Right atrium auricular region (tissue), 2 donors: Measurements from ENCODE around the gene GPC3. TPM values are rescaled to one million over a fixed set of nuclear protein-coding genes. Genes with fewer than 3 reads are reported as not detected.

Source experiments
- DNase-seq: peaks from one replicate; pipeline ENCODE4 v3.0.0-alpha.2; 2019; ENCODE audit warnings: low spot score
- H3K27ac ChIP-seq, 2 donors: fragments of 200-600 bp; sonication (generic); 1 replicate in 1 of 2; 2 replicates in 1 of 2; pipeline ENCODE4 v1.5.1; 2016 to 2019
- H3K27me3 ChIP-seq, 2 donors: fragments of 200-600 bp; sonication (generic); one replicate each; pipeline versions ENCODE4 v1.5.1 to v1.6.0; 2017 to 2019
- H3K36me3 ChIP-seq: fragments of 200-600 bp; sonication (generic); one replicate; pipeline ENCODE4 v1.5.1; 2016
- H3K4me1 ChIP-seq, 2 donors: fragments of 200-600 bp; sonication (generic); one replicate each; pipeline versions ENCODE4 v1.5.1 to v1.6.0; 2017 to 2019
- H3K4me3 ChIP-seq, 2 donors: fragments of 200-600 bp; sonication (generic); 1 replicate in 1 of 2; 2 replicates in 1 of 2; pipeline ENCODE4 v1.5.1; 2017 to 2019; ENCODE audit warnings: mild to moderate bottlenecking in 1 of 2, moderate library complexity in 1 of 2
- H3K9me3 ChIP-seq, 2 donors: fragments of 200-600 bp; sonication (generic); one replicate each; pipeline ENCODE4 v1.5.1; 2019
- total RNA-seq, 2 donors: library from RNA; depleted of rRNA; stranded (reverse); fragments of >200 nt; gene quantifications; one replicate each; pipeline ENCODE4 v1.1.0, GENCODE V29; 2016
- TF ChIP-seq, protein P1 (sequence below), 2 donors: fragments of 200-600 bp; sonication (generic); IDR thresholded peaks; one replicate each; pipeline ENCODE4 v1.5.1; 2019; ENCODE audit warnings: antibody characterized with exemption in 2 of 2

The GPC3 gene
- total RNA-seq = 10 to 100 TPM in 1 of 2 donors, 1 to 10 TPM in 1; 3.5 to 18.6 TPM

DNA sequence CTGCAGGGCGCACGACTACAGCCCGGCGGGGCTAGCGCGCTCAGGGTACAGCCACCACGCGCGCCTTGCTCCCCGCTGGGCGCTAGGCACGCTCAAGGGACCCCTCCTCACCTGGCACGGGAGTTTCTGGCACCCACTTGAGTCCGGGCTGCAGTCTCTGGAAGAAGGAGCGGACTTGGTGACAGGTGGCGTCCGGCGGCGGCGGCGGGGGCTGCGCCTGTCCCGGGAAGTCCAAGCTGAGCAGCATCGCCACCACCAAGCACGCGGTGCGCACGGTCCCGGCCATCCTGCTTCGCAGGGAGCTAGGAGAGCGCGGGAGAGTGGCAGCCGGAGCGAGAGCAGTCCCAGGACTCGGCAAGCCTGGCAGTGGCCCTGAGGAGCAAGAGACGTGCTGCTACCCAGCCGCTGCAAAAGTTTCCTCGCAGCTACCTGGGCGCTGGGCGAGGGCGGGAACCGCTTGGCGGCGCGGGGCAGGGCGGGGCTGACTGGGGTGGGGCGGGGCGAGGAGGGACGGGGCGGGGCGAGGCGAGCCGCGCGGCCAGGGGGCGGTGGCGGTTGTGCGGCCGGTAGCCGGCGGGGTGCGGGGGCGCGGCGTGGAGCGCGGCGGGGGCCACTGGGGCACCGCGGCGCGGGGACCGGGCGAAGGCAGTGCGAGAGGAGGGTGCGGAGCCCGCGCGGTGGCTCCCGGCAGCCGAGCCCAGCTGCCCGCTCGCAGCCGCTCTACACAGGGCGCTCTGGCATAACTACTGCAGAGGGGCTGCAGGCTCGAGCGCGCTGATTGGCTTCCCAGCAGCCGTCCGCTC, at the start of gene GPC3:
TSS of gene GPC3 (minus strand) at position 431 of the 803 bp plus-strand sequence.
- DNase-seq = no peak
- Histone ChIP-seq H3K27me3 (no peaks in the 10 kb centered on the region), H3K4me1 (peaks cover 0 to 5% of the 10 kb centered on the region in 2 donors), H3K9me3 (no peaks in the 10 kb centered on the region), H3K27ac (no peak within 1 kb of the TSS), H3K36me3 (no peaks in the 10 kb centered on the region), H3K4me3 (peak within 1 kb of the TSS; percentile 17 to 44)
- TF ChIP-seq, protein P1, sequence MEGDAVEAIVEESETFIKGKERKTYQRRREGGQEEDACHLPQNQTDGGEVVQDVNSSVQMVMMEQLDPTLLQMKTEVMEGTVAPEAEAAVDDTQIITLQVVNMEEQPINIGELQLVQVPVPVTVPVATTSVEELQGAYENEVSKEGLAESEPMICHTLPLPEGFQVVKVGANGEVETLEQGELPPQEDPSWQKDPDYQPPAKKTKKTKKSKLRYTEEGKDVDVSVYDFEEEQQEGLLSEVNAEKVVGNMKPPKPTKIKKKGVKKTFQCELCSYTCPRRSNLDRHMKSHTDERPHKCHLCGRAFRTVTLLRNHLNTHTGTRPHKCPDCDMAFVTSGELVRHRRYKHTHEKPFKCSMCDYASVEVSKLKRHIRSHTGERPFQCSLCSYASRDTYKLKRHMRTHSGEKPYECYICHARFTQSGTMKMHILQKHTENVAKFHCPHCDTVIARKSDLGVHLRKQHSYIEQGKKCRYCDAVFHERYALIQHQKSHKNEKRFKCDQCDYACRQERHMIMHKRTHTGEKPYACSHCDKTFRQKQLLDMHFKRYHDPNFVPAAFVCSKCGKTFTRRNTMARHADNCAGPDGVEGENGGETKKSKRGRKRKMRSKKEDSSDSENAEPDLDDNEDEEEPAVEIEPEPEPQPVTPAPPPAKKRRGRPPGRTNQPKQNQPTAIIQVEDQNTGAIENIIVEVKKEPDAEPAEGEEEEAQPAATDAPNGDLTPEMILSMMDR (IDR thresholded peaks at IDR 0.05) = no peak

DNA sequence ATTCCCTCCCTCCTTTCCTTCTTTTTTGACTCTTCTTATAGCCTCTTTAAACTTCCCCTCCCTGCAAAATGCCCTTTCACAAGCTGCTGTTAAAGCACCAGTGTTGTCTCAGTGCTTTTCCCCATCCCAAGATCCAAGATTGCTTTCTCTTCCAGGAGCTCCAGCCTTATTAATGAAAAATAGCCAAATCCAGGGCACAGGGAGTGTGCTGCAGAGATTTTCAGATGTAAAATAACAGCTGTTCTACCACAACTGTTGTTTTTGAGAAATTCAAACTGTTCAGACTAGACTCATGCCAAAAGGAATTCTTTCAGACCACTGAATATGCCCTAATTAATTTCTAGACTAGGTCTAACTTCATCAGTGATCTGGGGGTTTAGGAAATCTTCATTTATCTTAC, 47.0 kb upstream of the GPC3 start:
- TF ChIP-seq, protein P1 (IDR thresholded peaks at IDR 0.05) = no peak
- no peaks in the 10 kb centered on the region for H3K27me3 ChIP-seq
- no peak for DNase-seq
- H3K4me1 ChIP-seq = no peaks in the 10 kb centered on the region
- no peak overlapping the region for H3K4me3 ChIP-seq
- no peaks in the 10 kb centered on the region for H3K36me3 ChIP-seq
- H3K9me3 ChIP-seq = no peaks in the 10 kb centered on the region
- H3K27ac ChIP-seq = no peak overlapping the region

DNA sequence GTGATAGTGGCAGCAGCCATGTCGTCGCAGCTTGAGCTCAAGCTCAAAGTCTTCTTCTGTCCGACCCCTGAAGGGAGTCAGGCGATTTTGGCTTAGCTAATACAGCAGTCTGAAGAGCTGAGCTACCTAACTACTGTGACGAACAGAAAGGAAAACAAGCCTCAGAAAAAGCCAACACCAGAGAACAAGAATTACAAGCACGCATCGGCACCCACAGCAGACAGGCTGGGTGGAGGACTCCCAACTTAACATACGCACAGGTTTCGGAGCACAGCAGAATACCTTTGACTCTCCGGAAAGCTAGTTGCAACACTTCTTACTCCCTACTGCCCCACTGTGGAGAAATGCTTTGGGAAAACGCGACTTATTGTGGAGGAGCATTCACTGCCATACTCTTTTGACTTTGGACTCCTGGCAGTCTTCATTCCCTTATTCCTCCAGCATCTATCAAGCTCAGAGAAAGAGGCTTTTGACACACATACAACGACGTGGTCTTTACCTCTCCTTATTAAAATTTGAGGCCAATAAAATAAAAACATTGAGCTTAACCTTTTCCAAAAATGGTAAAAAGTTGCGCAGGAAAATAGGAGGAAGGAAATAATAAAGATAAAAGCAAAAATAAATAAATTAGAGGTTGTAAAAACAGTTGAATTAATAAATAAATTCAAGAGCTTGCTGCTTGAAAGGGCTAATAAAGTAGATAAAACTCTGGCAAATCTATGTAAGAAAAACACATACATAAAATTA, 41.3 kb upstream of the GPC3 start:
- H3K27me3 ChIP-seq = no peaks in the 10 kb centered on the region
- no peaks in the 10 kb centered on the region for H3K9me3 ChIP-seq
- no peaks in the 10 kb centered on the region for H3K4me1 ChIP-seq
- TF ChIP-seq, protein P1 (IDR thresholded peaks at IDR 0.05) = peak; percentile 11 to 61
- no peak overlapping the region for H3K4me3 ChIP-seq
- H3K27ac ChIP-seq = no peak overlapping the region
- H3K36me3 ChIP-seq = no peaks in the 10 kb centered on the region
- no peak for DNase-seq

DNA sequence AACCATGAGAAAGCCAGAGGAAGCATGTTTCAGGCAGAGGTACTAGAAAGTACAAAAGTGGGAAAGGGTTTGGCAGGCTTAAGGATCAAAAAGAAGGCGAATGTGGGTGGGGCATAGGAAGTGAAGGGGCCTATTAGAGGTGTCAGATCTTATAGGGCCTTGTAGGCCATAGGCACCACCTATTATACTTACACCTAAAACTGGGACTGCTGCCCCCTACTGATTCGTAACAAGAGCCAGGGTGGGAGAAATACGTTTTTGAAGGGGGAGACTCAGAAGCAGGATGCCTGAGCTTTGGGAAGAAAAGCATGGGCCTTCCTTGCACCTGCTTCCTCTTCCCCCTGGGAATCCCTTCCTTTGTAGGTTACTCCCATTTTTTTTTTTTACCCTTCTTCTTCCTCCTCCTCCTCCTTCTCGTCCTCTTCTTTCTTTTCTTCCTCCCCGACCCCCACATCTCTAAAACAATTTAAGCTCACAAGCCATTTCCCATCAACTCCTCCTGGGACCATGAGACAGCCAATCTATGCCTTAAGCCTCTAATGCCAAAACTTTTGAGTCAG, 40.7 kb upstream of the GPC3 start:
- no peaks in the 10 kb centered on the region for H3K27me3 ChIP-seq
- no peak for DNase-seq
- H3K36me3 ChIP-seq = no peaks in the 10 kb centered on the region
- TF ChIP-seq, protein P1 (IDR thresholded peaks at IDR 0.05) = no peak
- no peaks in the 10 kb centered on the region for H3K9me3 ChIP-seq
- no peak overlapping the region for H3K4me3 ChIP-seq
- no peak overlapping the region for H3K27ac ChIP-seq
- H3K4me1 ChIP-seq = no peaks in the 10 kb centered on the region

DNA sequence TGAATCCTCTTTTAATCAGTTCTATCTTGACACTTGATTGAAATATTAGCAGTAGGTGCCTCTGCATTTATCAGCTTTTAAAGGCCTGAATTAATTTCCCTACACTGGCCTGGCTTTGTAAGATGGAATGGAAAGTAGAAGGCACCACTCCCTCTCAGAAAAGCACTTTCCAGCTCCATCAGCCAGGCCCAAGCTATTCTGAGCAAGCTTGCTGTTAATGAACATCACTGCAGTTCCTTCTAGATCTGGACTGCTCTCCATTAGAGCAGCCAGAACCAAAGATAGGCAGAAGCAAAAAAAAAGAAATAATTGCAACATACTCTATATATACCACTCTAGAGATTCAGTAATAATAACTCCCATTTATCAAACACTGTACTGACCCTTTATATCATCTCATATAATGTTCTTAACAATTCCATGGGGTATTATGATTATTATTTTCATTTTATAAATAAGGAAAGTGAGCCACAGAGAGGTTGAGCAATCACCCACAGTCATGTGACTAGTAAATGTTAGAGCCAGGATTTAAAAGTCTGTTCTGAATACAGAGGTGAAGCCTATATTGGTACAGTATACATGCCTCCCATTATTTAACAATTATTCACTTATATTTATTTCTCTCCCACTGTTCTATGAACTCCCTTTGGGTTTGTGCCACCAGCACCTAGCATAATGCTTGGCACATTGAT, 39.4 kb upstream of the GPC3 start:
- TF ChIP-seq, protein P1 (IDR thresholded peaks at IDR 0.05) = no peak
- H3K27me3 ChIP-seq = no peaks in the 10 kb centered on the region

More for the DNA sequence above, 39.4 kb upstream of the GPC3 start:
- Histone ChIP-seq H3K36me3 (no peaks in the 10 kb centered on the region), H3K9me3 (no peaks in the 10 kb centered on the region), H3K4me3 (no peak overlapping the region), H3K4me1 (no peaks in the 10 kb centered on the region), H3K27ac (no peak overlapping the region)
- no peak for DNase-seq
